Measurements from ENCODE around the gene WDR75.
A peak's percentile ranks its signal among the peaks of the same experiment; 100 is the strongest.
"Not testable (repeated sequence)": the region's sequence is repeated elsewhere in the genome, so short reads cannot be mapped to it uniquely, and the experiment has no call there.

Gene WDR75

GRCh38 chr2:189441709-189442074 lies 418 bp downstream of the WDR75 start:
- no peak for DNase-seq (ENCODE audit: low spot score)

- DNase-seq (ENCODE audit: low spot score), result no peak
These were observed 1.2 kb downstream of the WDR75 start for GRCh38 chr2:189442468-189442867.

GRCh38 chr2:189444322-189444721 lies 3.0 kb downstream of the WDR75 start:
- DNase-seq (ENCODE audit: low spot score), result no peak

GRCh38 chr2:189446780-189447179 lies 5.5 kb downstream of the WDR75 start:
- DNase-seq (ENCODE audit: low spot score), result no peak

- DNase-seq (ENCODE audit: low spot score), result no peak
These were observed 12.7 kb downstream of the WDR75 start for GRCh38 chr2:189454009-189454408.

- DNase-seq (ENCODE audit: low spot score), result no peak
These were observed 23.8 kb downstream of the WDR75 start for GRCh38 chr2:189465076-189465475.

- no peak for DNase-seq (ENCODE audit: low spot score)
These were observed 24.2 kb downstream of the WDR75 start for GRCh38 chr2:189465478-189465877.

GRCh38 chr2:189466046-189466445 lies 24.8 kb downstream of the WDR75 start:
- DNase-seq (ENCODE audit: low spot score), result no peak

- DNase-seq (ENCODE audit: low spot score), result peak; percentile 15
These were observed 25.4 kb downstream of the WDR75 start for GRCh38 chr2:189466656-189467055.

- no peak for DNase-seq (ENCODE audit: low spot score)
These were observed 25.9 kb downstream of the WDR75 start for GRCh38 chr2:189467160-189467559.

GRCh38 chr2:189467593-189467992 lies 26.3 kb downstream of the WDR75 start:
- DNase-seq (ENCODE audit: low spot score), result no peak

- no peak for DNase-seq (ENCODE audit: low spot score)
These were observed 33.3 kb downstream of the WDR75 start for GRCh38 chr2:189474526-189474925.

GRCh38 chr2:189477756-189478155 lies 36.5 kb downstream of the WDR75 start:
- no peak for DNase-seq (ENCODE audit: low spot score)

- DNase-seq (ENCODE audit: low spot score), result not testable (repeated sequence)
These were observed 37.0 kb downstream of the WDR75 start for GRCh38 chr2:189478289-189478688.

- no peak for DNase-seq (ENCODE audit: low spot score)
These were observed 39.8 kb downstream of the WDR75 start for GRCh38 chr2:189481071-189481470.

GRCh38 chr2:189483571-189483970 lies 42.3 kb downstream of the WDR75 start:
- DNase-seq (ENCODE audit: low spot score), result no peak

GRCh38 chr2:189483980-189484740 lies 42.9 kb downstream of the WDR75 start:
- no peak for DNase-seq (ENCODE audit: low spot score)

- no peak for DNase-seq (ENCODE audit: low spot score)
These were observed 43.9 kb downstream of the WDR75 start for GRCh38 chr2:189485146-189485545.

GRCh38 chr2:189486237-189486770 lies 45.0 kb downstream of the WDR75 start:
- DNase-seq (ENCODE audit: low spot score), result no peak

- DNase-seq (ENCODE audit: low spot score), result no peak
These were observed 46.2 kb downstream of the WDR75 start for GRCh38 chr2:189487283-189488007.

GRCh38 chr2:189488008-189488310 lies 46.7 kb downstream of the WDR75 start:
- DNase-seq (ENCODE audit: low spot score), result no peak

- no peak for DNase-seq (ENCODE audit: low spot score)
These were observed 51.2 kb downstream of the WDR75 start for GRCh38 chr2:189492451-189492850.

GRCh38 chr2:189498205-189498604 lies 56.9 kb downstream of the WDR75 start:
- no peak for DNase-seq (ENCODE audit: low spot score)

- no peak for DNase-seq (ENCODE audit: low spot score)
These were observed 57.9 kb downstream of the WDR75 start for GRCh38 chr2:189499137-189499536.
